ENCODE data around the gene SCLY. TPM values are rescaled to one million over a fixed set of nuclear protein-coding genes. Genes with fewer than 3 reads are reported as not detected.
A peak's percentile ranks its signal among the peaks of the same experiment; 100 is the strongest.

Gene SCLY
- total and polyA plus RNA-seq, 7 experiments from 2014 or later: 12.2 to 47.3 (median 24.4) TPM

GRCh38 chr2:238097988-238098871, 37.4 kb downstream of the SCLY start:
- no peaks in the 10 kb centered on the region for H3K27me3 Mint-ChIP-seq
- H3K27ac ChIP-seq (ENCODE audit: low read depth, low read length): no peak overlapping the region
- H3K4me1 Mint-ChIP-seq: peaks cover 0 to 6% (median 0%) of the 10 kb centered on the region in 7 donors
- ATAC-seq (peak; percentile 88), DNase-seq (peak in 1 of 9 donors; percentile 36)
- H3K36me3 ChIP-seq (ENCODE audit: control insufficient read depth in 2 of 3, insufficient read depth in 3 of 3, low read length in 3 of 3): no peaks in the 10 kb centered on the region
- H3K4me3 Mint-ChIP-seq: no peak overlapping the region
- H3K27me3 ChIP-seq (ENCODE audit: control insufficient read depth in 2 of 2, insufficient read depth in 2 of 2, low read length in 2 of 2): no peaks in the 10 kb centered on the region
- no peaks in the 10 kb centered on the region for H3K9me3 Mint-ChIP-seq
- H3K27ac Mint-ChIP-seq: no peak overlapping the region
- no peaks in the 10 kb centered on the region for H3K4me1 ChIP-seq (ENCODE audit: control insufficient read depth in 2 of 2, insufficient read depth in 2 of 2, low read length in 2 of 2)
- ChIA-PET CTCF (no interaction called here), POLR2A (no interaction called here)
- no peaks in the 10 kb centered on the region for H3K9me3 ChIP-seq (ENCODE audit: control insufficient read depth in 2 of 3, low read length in 3 of 3)
- H3K36me3 Mint-ChIP-seq: peaks cover 0 to 13% (median 0%) of the 10 kb centered on the region in 5 donors
- intact Hi-C loops (cut with micrococcal nuclease): no loop called here
- no peak overlapping the region for H3K4me3 ChIP-seq (ENCODE audit: low read length)

GRCh38 chr2:238098901-238099713, 38.3 kb downstream of the SCLY start:
- H3K4me3 Mint-ChIP-seq: no peak overlapping the region
- Histone ChIP-seq H3K36me3 (ENCODE audit: control insufficient read depth in 2 of 3, insufficient read depth in 3 of 3, low read length in 3 of 3) (no peaks in the 10 kb centered on the region), H3K27ac (ENCODE audit: low read depth, low read length) (no peak overlapping the region), H3K9me3 (ENCODE audit: control insufficient read depth in 2 of 3, low read length in 3 of 3) (no peaks in the 10 kb centered on the region), H3K27me3 (ENCODE audit: control insufficient read depth in 2 of 2, insufficient read depth in 2 of 2, low read length in 2 of 2) (no peaks in the 10 kb centered on the region), H3K4me1 (ENCODE audit: control insufficient read depth in 2 of 2, insufficient read depth in 2 of 2, low read length in 2 of 2) (no peaks in the 10 kb centered on the region), H3K4me3 (ENCODE audit: low read length) (no peak overlapping the region)
- H3K36me3 Mint-ChIP-seq: peaks cover 0 to 10% (median 0%) of the 10 kb centered on the region in 5 donors
- DNase-seq (peak in 2 of 9 donors; percentile 1 to 20), ATAC-seq (no peak)
- intact Hi-C loops (cut with micrococcal nuclease): no loop called here
- H3K27ac Mint-ChIP-seq: peak overlapping the region in 2 of 9 donors; percentile 15 to 25
- ChIA-PET POLR2A (no interaction called here), CTCF (no interaction called here)
- H3K4me1 Mint-ChIP-seq: peaks cover 0 to 4% (median 0%) of the 10 kb centered on the region in 7 donors
- H3K9me3 Mint-ChIP-seq: no peaks in the 10 kb centered on the region
- no peaks in the 10 kb centered on the region for H3K27me3 Mint-ChIP-seq

- intact Hi-C loops (cut with micrococcal nuclease): no loop called here
- Mint-ChIP-seq H3K27me3 (no peaks in the 10 kb centered on the region), H3K9me3 (no peaks in the 10 kb centered on the region), H3K4me1 (peaks cover 0 to 4% (median 0%) of the 10 kb centered on the region in 7 donors), H3K36me3 (peaks cover 0 to 10% (median 0%) of the 10 kb centered on the region in 5 donors), H3K4me3 (no peak overlapping the region), H3K27ac (no peak overlapping the region)
- Histone ChIP-seq H3K4me3 (ENCODE audit: low read length) (no peak overlapping the region), H3K4me1 (ENCODE audit: control insufficient read depth in 2 of 2, insufficient read depth in 2 of 2, low read length in 2 of 2) (no peaks in the 10 kb centered on the region), H3K9me3 (ENCODE audit: control insufficient read depth in 2 of 3, low read length in 3 of 3) (no peaks in the 10 kb centered on the region), H3K27ac (ENCODE audit: low read depth, low read length) (no peak overlapping the region), H3K36me3 (ENCODE audit: control insufficient read depth in 2 of 3, insufficient read depth in 3 of 3, low read length in 3 of 3) (no peaks in the 10 kb centered on the region), H3K27me3 (ENCODE audit: control insufficient read depth in 2 of 2, insufficient read depth in 2 of 2, low read length in 2 of 2) (no peaks in the 10 kb centered on the region)
- ATAC-seq (no peak), DNase-seq (peak in 2 of 9 donors; percentile 2 to 20)
- ChIA-PET POLR2A (interaction anchor here (0.7 kb wide), 1 partner anchor 130 kb away, joined by 4 read pairs; no protein-coding TSS in a partner anchor), CTCF (no interaction called here)
These were observed 38.9 kb downstream of the SCLY start for GRCh38 chr2:238099714-238100048.

- Histone ChIP-seq H3K9me3 (ENCODE audit: control insufficient read depth in 2 of 3, low read length in 3 of 3) (no peaks in the 10 kb centered on the region), H3K4me1 (ENCODE audit: control insufficient read depth in 2 of 2, insufficient read depth in 2 of 2, low read length in 2 of 2) (no peaks in the 10 kb centered on the region), H3K4me3 (ENCODE audit: low read length) (no peak within 1 kb of the TSS), H3K27ac (ENCODE audit: low read depth, low read length) (no peak within 1 kb of the TSS), H3K27me3 (ENCODE audit: control insufficient read depth in 2 of 2, insufficient read depth in 2 of 2, low read length in 2 of 2) (no peaks in the 10 kb centered on the region), H3K36me3 (ENCODE audit: control insufficient read depth in 2 of 3, insufficient read depth in 3 of 3, low read length in 3 of 3) (no peaks in the 10 kb centered on the region)
- no peak within 1 kb of the TSS for H3K4me3 Mint-ChIP-seq
- no peaks in the 10 kb centered on the region for H3K27me3 Mint-ChIP-seq
- intact Hi-C loops (cut with micrococcal nuclease): no loop called here
- H3K9me3 Mint-ChIP-seq: no peaks in the 10 kb centered on the region
- ChIA-PET POLR2A (interaction anchor here (0.7 kb wide), 1 partner anchor 131 kb away, joined by 4 read pairs; no protein-coding TSS in a partner anchor), CTCF (no interaction called here)
- peak within 1 kb of the TSS in 1 of 9 donors; percentile 15 for H3K27ac Mint-ChIP-seq
- no peak for ATAC-seq
- H3K4me1 Mint-ChIP-seq: peaks cover 0 to 4% (median 0%) of the 10 kb centered on the region in 7 donors
- peak in 1 of 9 donors; percentile 3 for DNase-seq
- H3K36me3 Mint-ChIP-seq: peaks cover 0 to 7% (median 0%) of the 10 kb centered on the region in 5 donors
These were observed 39.4 kb downstream of the SCLY start, which contains the start of gene ESPNL for GRCh38 chr2:238100049-238100820. ESPNL (plus strand) TSS chr2:238100340; CDS start chr2:238100420, 80 bp downstream.

GRCh38 chr2:238100821-238101771, 40.3 kb downstream of the SCLY start:
- no peaks in the 10 kb centered on the region for H3K9me3 ChIP-seq (ENCODE audit: control insufficient read depth in 2 of 3, low read length in 3 of 3)
- no peaks in the 10 kb centered on the region for H3K4me1 ChIP-seq (ENCODE audit: control insufficient read depth in 2 of 2, insufficient read depth in 2 of 2, low read length in 2 of 2)
- Mint-ChIP-seq H3K36me3 (peaks cover 0 to 5% (median 0%) of the 10 kb centered on the region in 5 donors), H3K4me1 (peaks cover 0 to 4% (median 0%) of the 10 kb centered on the region in 7 donors), H3K9me3 (no peaks in the 10 kb centered on the region), H3K4me3 (no peak overlapping the region), H3K27ac (no peak overlapping the region), H3K27me3 (no peaks in the 10 kb centered on the region)
- DNase-seq: peak in 1 of 9 donors; percentile 19
- H3K27me3 ChIP-seq (ENCODE audit: control insufficient read depth in 2 of 2, insufficient read depth in 2 of 2, low read length in 2 of 2): no peaks in the 10 kb centered on the region
- ChIA-PET POLR2A (no interaction called here), CTCF (interaction anchor here (0.7 to 1.3 kb wide), 2 partner anchors 178 to 1751 kb away, joined by 3 to 4 read pairs; no protein-coding TSS in a partner anchor)
- no peak for ATAC-seq
- no peaks in the 10 kb centered on the region for H3K36me3 ChIP-seq (ENCODE audit: control insufficient read depth in 2 of 3, insufficient read depth in 3 of 3, low read length in 3 of 3)
- intact Hi-C loops (cut with micrococcal nuclease): no loop called here
- no peak overlapping the region for H3K4me3 ChIP-seq (ENCODE audit: low read length)
- H3K27ac ChIP-seq (ENCODE audit: low read depth, low read length): no peak overlapping the region

All from naive thymus-derived CD4-positive, alpha-beta T cell (primary cell).